Measurements from ENCODE around the gene PATL1.

The PATL1 gene

DNA sequence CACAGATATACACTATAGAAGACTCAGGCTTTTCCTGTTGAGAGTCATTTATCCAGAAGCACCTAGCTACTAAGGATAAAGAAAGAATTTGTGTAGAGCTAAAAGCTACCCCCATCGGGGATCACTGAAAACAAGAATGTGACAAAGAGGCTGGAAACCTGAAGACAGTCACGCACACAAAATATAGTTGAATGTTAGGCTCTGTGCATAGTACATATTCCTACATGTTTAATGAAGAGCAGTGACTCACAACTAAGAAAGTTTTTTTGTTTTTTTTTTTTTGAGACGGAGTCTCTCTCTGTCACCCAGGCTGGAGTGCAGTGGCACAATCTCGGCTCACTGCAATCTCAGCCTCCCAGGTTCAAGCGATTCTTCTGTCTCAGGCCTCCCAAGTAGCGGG lies 36.5 kb upstream of the PATL1 start:
- TF ChIP-seq, protein P1, sequence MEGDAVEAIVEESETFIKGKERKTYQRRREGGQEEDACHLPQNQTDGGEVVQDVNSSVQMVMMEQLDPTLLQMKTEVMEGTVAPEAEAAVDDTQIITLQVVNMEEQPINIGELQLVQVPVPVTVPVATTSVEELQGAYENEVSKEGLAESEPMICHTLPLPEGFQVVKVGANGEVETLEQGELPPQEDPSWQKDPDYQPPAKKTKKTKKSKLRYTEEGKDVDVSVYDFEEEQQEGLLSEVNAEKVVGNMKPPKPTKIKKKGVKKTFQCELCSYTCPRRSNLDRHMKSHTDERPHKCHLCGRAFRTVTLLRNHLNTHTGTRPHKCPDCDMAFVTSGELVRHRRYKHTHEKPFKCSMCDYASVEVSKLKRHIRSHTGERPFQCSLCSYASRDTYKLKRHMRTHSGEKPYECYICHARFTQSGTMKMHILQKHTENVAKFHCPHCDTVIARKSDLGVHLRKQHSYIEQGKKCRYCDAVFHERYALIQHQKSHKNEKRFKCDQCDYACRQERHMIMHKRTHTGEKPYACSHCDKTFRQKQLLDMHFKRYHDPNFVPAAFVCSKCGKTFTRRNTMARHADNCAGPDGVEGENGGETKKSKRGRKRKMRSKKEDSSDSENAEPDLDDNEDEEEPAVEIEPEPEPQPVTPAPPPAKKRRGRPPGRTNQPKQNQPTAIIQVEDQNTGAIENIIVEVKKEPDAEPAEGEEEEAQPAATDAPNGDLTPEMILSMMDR (IDR thresholded peaks at IDR 0.05) = no peak

DNA sequence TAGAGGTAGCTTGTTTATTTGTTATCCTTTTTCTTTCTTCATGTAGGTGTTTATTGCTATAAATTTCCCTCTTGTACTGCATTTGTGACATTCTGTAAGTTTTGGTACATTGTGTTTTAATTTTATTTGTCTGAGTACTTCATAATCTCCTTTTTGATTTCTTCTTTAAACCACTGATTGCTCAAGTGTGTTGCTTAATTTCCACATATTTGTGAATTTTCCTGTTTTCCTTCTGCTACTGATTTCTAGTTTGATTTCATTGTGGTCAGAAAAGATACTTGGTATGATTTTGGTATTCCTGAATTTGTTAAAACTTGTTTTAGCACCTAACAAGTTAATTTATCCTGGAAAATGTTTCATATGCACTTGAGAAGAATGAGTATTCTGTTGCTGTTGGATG lies 29.7 kb upstream of the PATL1 start:
- TF ChIP-seq, protein P1 (IDR thresholded peaks at IDR 0.05) = no peak

DNA sequence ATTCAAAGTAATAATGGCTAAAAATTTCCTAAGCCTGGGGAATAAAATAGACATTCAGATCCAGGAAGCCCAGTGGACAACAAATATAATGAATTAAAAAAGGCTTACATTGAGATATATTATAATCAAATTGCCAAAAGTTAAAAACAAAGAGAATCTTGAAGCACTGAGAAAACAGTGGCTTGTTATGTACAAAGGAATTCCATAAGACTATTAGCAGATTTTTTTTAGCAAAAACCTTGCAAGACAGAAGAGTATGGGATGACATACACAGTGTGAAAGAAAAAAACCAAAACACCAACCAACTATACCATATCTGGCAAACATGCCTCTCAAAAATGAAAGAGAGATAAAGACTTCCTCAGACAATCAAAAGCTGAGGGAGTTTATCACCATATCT lies 24.1 kb upstream of the PATL1 start:
- TF ChIP-seq, protein P1 (IDR thresholded peaks at IDR 0.05) = no peak

DNA sequence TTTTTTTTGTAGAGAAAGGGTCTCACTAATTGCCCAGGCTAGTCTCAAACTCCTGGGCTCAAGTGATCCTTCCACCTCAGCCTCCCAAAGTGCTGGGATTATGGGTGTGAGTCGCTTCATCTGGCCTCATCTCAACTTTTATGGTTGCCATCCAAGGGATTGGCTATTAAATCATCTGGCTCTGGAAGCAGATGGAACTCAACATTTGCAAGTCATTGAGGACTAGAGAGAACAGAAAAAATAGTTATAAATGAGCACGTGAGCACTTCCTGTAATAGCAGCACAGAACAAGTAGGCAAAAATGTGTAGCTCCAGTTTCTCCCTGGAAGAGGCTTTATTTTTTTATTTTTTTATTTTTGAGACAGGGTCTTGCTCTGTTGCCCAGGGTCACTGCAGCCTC lies 22.3 kb upstream of the PATL1 start:
- TF ChIP-seq, protein P1 (IDR thresholded peaks at IDR 0.05) = no peak

DNA sequence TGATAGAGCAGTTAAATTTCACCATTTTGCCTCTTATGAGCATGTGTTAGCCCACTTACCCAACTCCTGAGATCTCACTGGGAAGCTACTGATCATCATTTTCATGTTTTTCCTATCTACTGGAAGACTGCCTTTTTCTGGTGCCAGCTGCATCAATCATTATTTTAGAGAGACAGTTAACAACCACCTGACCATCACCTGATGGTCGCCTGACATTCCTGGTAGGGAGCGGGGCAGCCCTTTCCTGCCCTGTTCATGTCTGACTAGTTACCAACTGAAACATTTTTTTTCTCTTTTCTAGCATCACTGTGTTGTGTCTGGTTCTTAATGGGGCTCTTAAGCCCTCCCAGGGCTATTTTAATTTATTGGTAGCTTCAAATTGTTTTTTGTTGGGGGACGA lies 20.2 kb upstream of the PATL1 start:
- TF ChIP-seq, protein P1 (IDR thresholded peaks at IDR 0.05) = no peak

DNA sequence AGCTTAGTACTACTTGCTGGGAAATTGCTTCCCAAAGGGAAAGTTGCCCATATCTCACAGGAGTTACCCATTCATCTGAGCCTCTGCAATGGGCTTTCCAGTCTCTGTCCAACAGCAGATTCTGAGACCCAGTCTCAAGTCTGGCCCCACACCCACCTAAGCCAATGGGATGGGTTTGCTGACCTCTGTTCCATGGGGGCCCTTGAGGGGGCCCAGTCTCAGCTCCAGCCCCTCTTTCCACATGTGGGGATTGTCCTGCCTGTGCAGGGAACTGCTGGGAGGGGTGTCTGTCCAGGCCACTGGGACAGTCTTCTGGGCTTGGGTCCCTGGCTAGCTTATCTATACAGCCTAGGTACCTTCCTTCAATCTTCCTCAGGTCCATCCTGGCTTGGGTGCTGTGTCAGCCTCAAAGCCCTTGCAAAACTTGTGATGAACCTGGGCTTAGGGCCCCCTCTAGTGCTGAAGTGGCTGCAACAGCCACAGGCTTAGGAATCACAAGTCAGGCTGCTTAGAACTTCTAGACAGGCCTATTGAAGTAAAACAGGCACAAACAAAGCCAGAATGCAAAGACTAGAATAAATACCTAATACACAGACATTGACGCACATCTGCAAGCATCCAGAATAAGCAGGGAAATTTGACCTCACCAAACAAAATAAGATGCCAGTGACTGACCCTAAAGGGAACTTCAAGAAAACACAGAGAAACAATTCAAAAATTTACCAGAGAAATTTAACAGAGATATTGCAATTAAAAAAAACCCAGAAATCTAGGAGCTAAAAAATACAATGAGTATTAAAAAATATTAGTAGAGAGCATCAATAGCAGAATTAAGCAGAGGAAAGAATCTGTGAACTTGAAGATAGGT lies 11.7 kb upstream of the PATL1 start:
- TF ChIP-seq, protein P1 (IDR thresholded peaks at IDR 0.05) = peak; percentile 82

DNA sequence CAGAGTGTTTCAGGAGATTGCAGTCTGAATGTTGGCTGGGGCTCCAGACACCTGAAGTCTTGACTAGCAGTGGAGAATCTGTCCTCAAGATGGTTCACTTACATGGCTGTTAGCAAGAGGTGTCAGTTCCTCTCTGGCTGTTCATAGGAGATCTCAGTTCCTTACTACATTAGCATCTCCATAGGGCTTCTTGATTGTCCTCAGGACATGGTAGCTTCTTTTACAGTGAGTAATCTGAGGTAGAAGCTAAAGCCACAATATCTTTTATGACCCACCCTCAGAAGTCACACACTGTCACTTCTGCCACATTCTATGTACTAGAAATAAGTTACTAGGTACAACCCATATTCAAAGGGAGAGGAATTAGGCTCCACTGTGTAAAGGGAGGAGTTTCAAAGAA lies 10.5 kb upstream of the PATL1 start:
- TF ChIP-seq, protein P1 (IDR thresholded peaks at IDR 0.05) = no peak

DNA sequence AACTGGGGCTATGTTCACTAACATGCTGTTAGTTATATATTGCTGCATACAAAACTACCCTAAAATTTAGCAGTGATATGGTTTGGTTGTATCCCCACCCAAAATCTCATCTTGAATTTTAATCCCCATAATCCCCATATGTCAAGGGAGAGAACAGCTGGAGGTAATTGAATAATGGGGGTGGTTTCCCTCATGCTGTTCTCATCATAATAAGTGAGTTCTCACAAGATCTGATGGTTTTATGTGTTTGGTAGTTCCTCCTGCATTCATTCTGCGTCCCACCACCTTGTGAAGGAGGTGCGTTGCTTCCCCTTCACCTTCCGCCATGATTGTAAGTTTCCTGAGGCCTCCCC lies 10.0 kb upstream of the PATL1 start:
- TF ChIP-seq, protein P1 (IDR thresholded peaks at IDR 0.05) = no peak

Data from LNCAP (cell line).